Osteocyte (in vitro differentiated cells): ENCODE measurements around the gene POU6F2. TPM values are rescaled to one million over a fixed set of nuclear protein-coding genes. Genes with fewer than 3 reads are reported as not detected.

Experiments
- DNase-seq: peaks from one replicate; pipeline ENCODE4 v3.0.0; 2021; ENCODE audit warnings: mixed read lengths; ENCODE audit not compliant: unreplicated experiment; ENCODE audit errors: extremely low spot score
- H3K27ac Mint-ChIP-seq: one replicate; pipeline ENCODE4 v1.8.0; 2021; ENCODE audit warnings: mild to moderate bottlenecking, mixed read lengths; ENCODE audit not compliant: unreplicated experiment
- H3K27me3 Mint-ChIP-seq: one replicate; pipeline ENCODE4 v1.8.0; 2021; ENCODE audit warnings: mixed read lengths; ENCODE audit not compliant: unreplicated experiment
- H3K36me3 Mint-ChIP-seq: one replicate; pipeline ENCODE4 v1.8.0; 2021; ENCODE audit warnings: mixed read lengths; ENCODE audit not compliant: unreplicated experiment
- H3K4me1 Mint-ChIP-seq: one replicate; pipeline ENCODE4 v1.8.0; 2021; ENCODE audit warnings: mixed read lengths; ENCODE audit not compliant: unreplicated experiment
- H3K4me3 Mint-ChIP-seq: one replicate; pipeline ENCODE4 v1.8.0; 2021; ENCODE audit warnings: mild to moderate bottlenecking, moderate library complexity, mixed read lengths; ENCODE audit not compliant: unreplicated experiment
- H3K9me3 Mint-ChIP-seq: one replicate; pipeline ENCODE4 v1.8.0; 2021; ENCODE audit warnings: mixed read lengths; ENCODE audit not compliant: unreplicated experiment
- CTCF ChIP-seq: fragments of 200-600 bp; sonication (generic); IDR thresholded peaks from 2 replicates; pipeline ENCODE4 v1.5.0; 2021; ENCODE audit warnings: antibody characterized with exemption, mild to moderate bottlenecking, moderate library complexity
- total RNA-seq: library from RNA; stranded (reverse); gene quantifications from 2 replicates; pipeline ENCODE4 v1.2.1, GENCODE V29; 2021

POU6F2 gene
- total RNA-seq, 1 donor from 2014 or later = 0.78 TPM

- no peak overlapping the region for H3K27ac Mint-ChIP-seq
- peaks cover 9% of the 10 kb centered on the region for H3K27me3 Mint-ChIP-seq
- no peak overlapping the region for H3K4me3 Mint-ChIP-seq
- peaks cover 16% of the 10 kb centered on the region for H3K4me1 Mint-ChIP-seq
- TF ChIP-seq CTCF = no peak
- H3K9me3 Mint-ChIP-seq = no peaks in the 10 kb centered on the region
- no peak for DNase-seq
- no peaks in the 10 kb centered on the region for H3K36me3 Mint-ChIP-seq
Observed at GRCh38 chr7:39342763-39343162, 365.1 kb downstream of the POU6F2 start.

- DNase-seq = no peak
Observed at GRCh38 chr7:39349452-39350123, 371.9 kb downstream of the POU6F2 start.

GRCh38 chr7:39353615-39354376 lies 376.1 kb downstream of the POU6F2 start:
- peaks cover 35% of the 10 kb centered on the region for H3K4me1 Mint-ChIP-seq
- H3K27me3 Mint-ChIP-seq = peaks cover 3% of the 10 kb centered on the region
- H3K36me3 Mint-ChIP-seq = no peaks in the 10 kb centered on the region
- DNase-seq = no peak
- H3K4me3 Mint-ChIP-seq = peak overlapping the region; percentile 27
- peak overlapping the region; percentile 87 for H3K27ac Mint-ChIP-seq
- TF ChIP-seq CTCF = no peak
- no peaks in the 10 kb centered on the region for H3K9me3 Mint-ChIP-seq

More at GRCh38 chr7:39349452-39350123, 371.9 kb downstream of the POU6F2 start:
- Mint-ChIP-seq H3K36me3 (no peaks in the 10 kb centered on the region), H3K4me1 (peaks cover 23% of the 10 kb centered on the region), H3K4me3 (no peak overlapping the region), H3K9me3 (no peaks in the 10 kb centered on the region), H3K27me3 (peaks cover 12% of the 10 kb centered on the region), H3K27ac (no peak overlapping the region)
- no peak for TF ChIP-seq CTCF

GRCh38 chr7:39355664-39356063 lies 378.0 kb downstream of the POU6F2 start:
- DNase-seq = no peak
- Mint-ChIP-seq H3K4me1 (peaks cover 31% of the 10 kb centered on the region), H3K27me3 (peaks cover 2% of the 10 kb centered on the region), H3K9me3 (no peaks in the 10 kb centered on the region), H3K27ac (no peak overlapping the region), H3K4me3 (no peak overlapping the region), H3K36me3 (no peaks in the 10 kb centered on the region)
- no peak for TF ChIP-seq CTCF
